ENCODE data around the gene MYO5C.

- TF ChIP-seq CTCF (IDR thresholded peaks at IDR 0.05; ENCODE audit: low read depth, low read length) (no peak), POLR2A (IDR thresholded peaks at IDR 0.05; ENCODE audit: extremely low read depth, insufficient read length) (no peak)
Observed at GRCh38 chr15:52343831-52344230, 48.2 kb upstream of the MYO5C start.

Data from NB4 (cell line).